Activated naive CD8-positive, alpha-beta T cell treated with anti-CD3 and anti-CD28 coated beads for 36 hours (primary cell): ENCODE results near the gene NCL. TPM values are rescaled to one million over a fixed set of nuclear protein-coding genes. Genes with fewer than 3 reads are reported as not detected.

ENCODE experiments used
- DNase-seq: peaks from one replicate; pipeline ENCODE4 v3.0.0; 2021
- H3K27ac Mint-ChIP-seq: one replicate; pipeline ENCODE4 v1.8.0; 2022; ENCODE audit warnings: mild to moderate bottlenecking, moderate library complexity, mixed read lengths
- H3K27me3 Mint-ChIP-seq: one replicate; pipeline ENCODE4 v1.8.0; 2022; ENCODE audit warnings: mild to moderate bottlenecking, mixed read lengths
- H3K36me3 Mint-ChIP-seq: one replicate; pipeline ENCODE4 v1.8.0; 2021; ENCODE audit warnings: mild to moderate bottlenecking, mixed read lengths
- H3K4me1 Mint-ChIP-seq: one replicate; pipeline ENCODE4 v1.8.0; 2021; ENCODE audit warnings: mixed read lengths
- H3K4me3 Mint-ChIP-seq: one replicate; pipeline ENCODE4 v1.8.0; 2022; ENCODE audit warnings: mild to moderate bottlenecking, moderate library complexity, mixed read lengths
- H3K9me3 Mint-ChIP-seq: one replicate; pipeline ENCODE4 v1.8.0; 2022; ENCODE audit warnings: mixed read lengths
- total RNA-seq, 2 experiments: library from RNA; stranded (reverse); gene quantifications; one replicate each; pipeline ENCODE4 v1.2.3, GENCODE V29; 2021

NCL gene
- 1,000 to 10,000 TPM; 2,049 to 2,118 TPM for total RNA-seq

DNA sequence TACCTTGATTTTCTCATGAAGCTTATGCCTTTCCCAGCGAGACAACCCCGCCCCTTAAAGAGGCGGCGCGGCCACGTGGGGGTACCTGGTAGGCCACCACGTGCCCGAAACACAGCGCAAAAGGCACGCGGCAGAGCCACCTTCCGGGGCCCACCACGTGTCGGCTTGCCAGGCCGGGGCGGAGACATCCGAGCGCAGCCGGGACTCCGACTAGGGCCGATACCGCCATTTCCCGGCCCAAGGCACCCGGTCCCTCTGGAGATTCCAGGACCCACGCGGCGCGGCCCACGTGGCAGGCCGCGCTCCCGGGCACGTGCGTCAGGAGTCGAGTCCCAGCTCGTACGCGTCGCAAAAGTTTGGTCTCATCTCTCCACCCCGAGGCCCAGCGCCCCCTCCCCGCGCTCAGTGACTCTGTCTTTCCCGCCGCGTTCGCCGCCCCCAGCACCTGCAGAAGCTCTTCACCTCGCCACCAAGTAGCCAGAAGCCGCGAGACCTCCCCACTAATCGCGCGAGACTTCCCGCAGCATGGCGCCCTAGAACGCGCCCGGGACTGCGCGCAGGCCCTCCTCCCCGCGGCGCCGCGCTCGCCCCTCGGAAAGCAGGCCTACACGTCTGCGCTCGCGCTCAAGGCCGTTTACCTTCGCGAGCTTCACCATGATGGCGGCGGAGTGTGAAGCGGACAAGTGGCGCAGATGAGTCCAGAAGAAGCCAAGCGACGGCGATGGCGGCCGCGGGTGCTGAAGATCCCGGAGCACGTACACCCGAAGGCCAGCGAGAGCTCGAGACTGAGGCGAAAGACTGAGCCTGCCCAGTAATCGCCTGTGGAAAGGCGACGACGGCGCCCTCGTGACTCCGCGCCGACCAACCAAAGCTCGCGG is at the start of gene NCL:
NCL (minus strand) TSS at position 787 of the 878 bp plus-strand sequence; CDS start at position 656, 131 bp downstream.
- DNase-seq = peak; percentile 87
- Mint-ChIP-seq H3K9me3 (no peaks in the 10 kb centered on the region), H3K36me3 (peaks cover 48% of the 10 kb centered on the region), H3K27me3 (peaks cover 15% of the 10 kb centered on the region), H3K27ac (peak within 1 kb of the TSS; percentile 99), H3K4me1 (peaks cover 37% of the 10 kb centered on the region), H3K4me3 (peak within 1 kb of the TSS; percentile 93)

DNA sequence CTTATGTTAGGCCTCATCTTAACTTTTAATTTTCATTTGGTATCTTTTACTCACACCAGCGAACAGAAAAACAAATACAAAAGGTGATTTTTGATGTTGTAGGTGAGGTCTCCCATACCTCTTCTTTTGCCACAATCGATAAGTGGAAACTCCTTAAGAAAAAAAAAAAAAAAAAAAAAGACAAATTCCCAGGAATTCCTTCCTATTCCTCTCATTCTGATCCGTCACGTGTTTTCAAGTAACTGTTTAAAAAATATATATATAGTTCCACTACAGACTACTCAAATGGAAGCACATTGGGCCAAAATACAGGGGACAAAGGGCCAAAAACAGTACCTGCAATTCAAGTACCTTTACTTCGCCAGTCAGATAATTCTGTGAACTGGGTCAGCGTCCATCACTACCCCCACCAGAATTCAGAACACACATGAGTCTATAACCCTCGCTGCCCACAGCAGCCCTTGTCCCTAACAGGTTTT is 49.5 kb upstream of the NCL start:
- Mint-ChIP-seq H3K27me3 (no peaks in the 10 kb centered on the region), H3K9me3 (no peaks in the 10 kb centered on the region), H3K4me3 (peak overlapping the region; percentile 90), H3K27ac (peak overlapping the region; percentile 96), H3K36me3 (peaks cover 7% of the 10 kb centered on the region), H3K4me1 (peaks cover 14% of the 10 kb centered on the region)
- no peak for DNase-seq

DNA sequence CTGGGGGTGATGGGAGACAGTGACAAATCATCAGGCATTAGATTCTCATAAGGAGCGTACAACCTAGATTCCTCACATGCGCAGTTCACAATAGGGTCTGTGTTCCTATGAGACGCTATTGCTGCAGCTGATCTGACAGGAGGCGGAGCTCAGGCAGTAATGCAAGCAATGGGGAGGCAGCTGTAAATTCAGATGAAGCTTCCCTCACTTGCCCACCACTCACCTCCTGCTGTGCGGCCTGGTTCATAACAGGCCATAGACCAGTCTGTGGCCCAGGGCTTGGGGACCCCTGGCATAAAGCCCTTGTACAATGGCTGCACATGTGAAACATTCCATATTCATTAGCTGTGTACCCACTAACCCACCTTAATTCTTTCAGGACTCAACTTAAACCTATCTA is 47.9 kb upstream of the NCL start:
- Mint-ChIP-seq H3K36me3 (peaks cover 11% of the 10 kb centered on the region), H3K9me3 (no peaks in the 10 kb centered on the region), H3K4me1 (peaks cover 14% of the 10 kb centered on the region), H3K4me3 (peak overlapping the region; percentile 43), H3K27me3 (no peaks in the 10 kb centered on the region), H3K27ac (no peak overlapping the region)
- DNase-seq = no peak

GRCh38 chr2:231503766-231504165 is 39.5 kb upstream of the NCL start:
- no peaks in the 10 kb centered on the region for H3K9me3 Mint-ChIP-seq
- peaks cover 19% of the 10 kb centered on the region for H3K36me3 Mint-ChIP-seq
- DNase-seq = no peak
- H3K27ac Mint-ChIP-seq = no peak overlapping the region
- no peak overlapping the region for H3K4me3 Mint-ChIP-seq
- no peaks in the 10 kb centered on the region for H3K27me3 Mint-ChIP-seq
- H3K4me1 Mint-ChIP-seq = no peaks in the 10 kb centered on the region

DNA sequence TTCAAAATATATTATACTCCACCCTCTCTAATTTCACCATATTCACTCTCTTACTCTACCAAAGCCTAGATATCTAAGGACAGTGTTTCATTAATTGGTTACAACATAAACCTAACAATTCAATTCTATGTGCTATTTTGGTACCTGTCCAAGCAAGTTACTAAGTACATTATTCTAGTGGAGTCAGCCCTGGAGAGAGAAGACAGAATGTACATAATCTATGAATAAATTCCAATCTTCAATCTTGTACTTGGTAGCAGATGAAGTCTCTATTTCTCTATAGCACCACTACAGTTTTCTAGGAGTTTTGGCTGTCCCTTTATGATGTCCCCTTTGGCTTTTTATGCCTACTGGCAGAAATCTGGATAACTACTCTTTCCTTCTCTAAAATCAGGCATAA is 38.3 kb upstream of the NCL start:
- Mint-ChIP-seq H3K27me3 (no peaks in the 10 kb centered on the region), H3K4me3 (no peak overlapping the region), H3K36me3 (peaks cover 17% of the 10 kb centered on the region), H3K27ac (no peak overlapping the region), H3K4me1 (no peaks in the 10 kb centered on the region), H3K9me3 (no peaks in the 10 kb centered on the region)
- no peak for DNase-seq

- Mint-ChIP-seq H3K4me1 (no peaks in the 10 kb centered on the region), H3K27me3 (no peaks in the 10 kb centered on the region), H3K36me3 (peaks cover 4% of the 10 kb centered on the region), H3K27ac (no peak overlapping the region), H3K9me3 (no peaks in the 10 kb centered on the region), H3K4me3 (no peak overlapping the region)
- DNase-seq = no peak
Observed at GRCh38 chr2:231497651-231498050, 33.4 kb upstream of the NCL start.

DNA sequence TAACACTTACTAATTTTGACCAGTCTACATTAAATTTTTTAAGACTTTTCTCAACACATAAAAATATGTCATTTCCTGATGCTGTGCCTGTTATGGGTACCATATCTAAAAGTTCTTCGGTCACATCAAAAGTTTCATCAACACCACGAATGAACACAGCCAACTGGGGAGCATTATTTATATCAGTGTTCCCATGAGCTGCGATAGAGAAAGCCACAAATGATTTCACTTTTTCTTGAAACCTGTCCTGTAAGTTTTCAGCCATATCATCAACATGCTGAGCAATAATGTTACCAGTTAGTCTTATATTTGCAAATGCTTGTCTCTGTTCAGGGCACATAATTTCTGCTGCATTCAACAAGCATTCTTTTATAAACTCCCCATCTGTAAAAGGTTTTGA is 30.4 kb upstream of the NCL start:
- no peaks in the 10 kb centered on the region for H3K36me3 Mint-ChIP-seq
- H3K4me1 Mint-ChIP-seq = no peaks in the 10 kb centered on the region
- H3K9me3 Mint-ChIP-seq = no peaks in the 10 kb centered on the region
- H3K4me3 Mint-ChIP-seq = no peak overlapping the region
- H3K27me3 Mint-ChIP-seq = no peaks in the 10 kb centered on the region
- H3K27ac Mint-ChIP-seq = no peak overlapping the region
- no peak for DNase-seq

DNA sequence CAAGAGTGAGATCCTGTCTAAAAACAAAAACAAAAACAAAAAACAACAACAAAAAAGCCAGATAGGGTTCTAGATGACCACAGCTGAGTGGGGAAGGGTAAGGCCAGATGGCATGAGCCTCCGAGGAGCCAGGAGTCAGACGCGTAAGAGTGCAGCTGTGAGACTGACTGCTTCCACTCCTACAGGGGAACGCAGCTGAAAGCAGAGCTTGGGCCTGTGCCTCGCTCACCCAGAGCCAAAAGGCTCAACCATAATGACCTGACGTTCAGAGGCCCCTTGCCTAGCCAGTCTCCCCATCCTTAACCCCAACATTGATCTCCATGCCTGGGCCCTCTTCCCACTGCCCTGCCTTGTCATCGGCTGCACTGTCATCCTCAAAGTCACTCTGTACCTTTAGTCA is 26.5 kb upstream of the NCL start:
- Mint-ChIP-seq H3K4me1 (no peaks in the 10 kb centered on the region), H3K27ac (no peak overlapping the region), H3K27me3 (no peaks in the 10 kb centered on the region)

DNA sequence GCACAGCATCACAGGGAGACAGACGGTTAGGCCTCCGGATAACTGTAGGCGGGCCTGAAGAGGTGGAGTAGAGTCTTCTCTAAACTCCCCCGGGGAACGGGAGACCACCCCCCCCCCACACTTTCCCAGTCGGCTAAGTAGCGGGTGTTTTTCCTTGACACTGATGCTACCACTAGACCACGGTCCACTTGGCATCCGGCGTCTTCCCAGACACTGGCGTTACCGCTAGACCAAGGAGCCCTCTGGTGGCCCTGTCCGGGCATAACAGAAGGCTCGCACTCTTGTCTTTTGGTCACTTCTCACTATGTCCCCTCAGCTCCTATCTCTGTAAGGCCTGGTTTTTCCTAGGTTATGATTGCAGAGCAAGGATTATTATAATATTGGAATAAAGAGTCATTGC is 25.7 kb upstream of the NCL start:
- Mint-ChIP-seq H3K27ac (no peak overlapping the region), H3K9me3 (no peaks in the 10 kb centered on the region), H3K36me3 (no peaks in the 10 kb centered on the region), H3K27me3 (no peaks in the 10 kb centered on the region), H3K4me3 (no peak overlapping the region), H3K4me1 (no peaks in the 10 kb centered on the region)
- DNase-seq = no peak

More for the DNA sequence above, 26.5 kb upstream of the NCL start:
- Mint-ChIP-seq H3K9me3 (no peaks in the 10 kb centered on the region), H3K36me3 (no peaks in the 10 kb centered on the region), H3K4me3 (no peak overlapping the region)
- DNase-seq = no peak

DNA sequence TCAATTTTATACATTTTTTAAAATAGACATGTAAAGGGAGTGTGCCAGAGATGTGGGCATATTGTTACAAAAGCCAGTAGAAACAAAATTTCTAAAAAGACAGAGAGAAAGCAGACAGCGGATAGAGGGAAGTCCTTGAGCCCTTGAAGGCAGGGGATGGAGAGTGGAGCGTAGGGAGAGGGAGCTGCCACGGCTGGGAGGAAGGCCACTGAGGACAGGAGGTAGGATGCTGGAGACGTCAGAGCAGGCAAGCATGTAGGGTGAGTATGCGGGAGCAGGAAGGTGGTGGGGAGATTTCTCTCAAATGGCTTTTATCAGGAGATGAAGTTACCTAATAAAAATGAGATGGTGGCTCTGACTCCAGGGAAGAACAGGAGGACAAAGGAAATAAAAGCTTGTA is 24.0 kb upstream of the NCL start:
- H3K27me3 Mint-ChIP-seq = no peaks in the 10 kb centered on the region
- H3K4me3 Mint-ChIP-seq = no peak overlapping the region
- H3K27ac Mint-ChIP-seq = no peak overlapping the region
- no peak for DNase-seq
- H3K36me3 Mint-ChIP-seq = peaks cover 3% of the 10 kb centered on the region
- H3K4me1 Mint-ChIP-seq = no peaks in the 10 kb centered on the region
- H3K9me3 Mint-ChIP-seq = no peaks in the 10 kb centered on the region

DNA sequence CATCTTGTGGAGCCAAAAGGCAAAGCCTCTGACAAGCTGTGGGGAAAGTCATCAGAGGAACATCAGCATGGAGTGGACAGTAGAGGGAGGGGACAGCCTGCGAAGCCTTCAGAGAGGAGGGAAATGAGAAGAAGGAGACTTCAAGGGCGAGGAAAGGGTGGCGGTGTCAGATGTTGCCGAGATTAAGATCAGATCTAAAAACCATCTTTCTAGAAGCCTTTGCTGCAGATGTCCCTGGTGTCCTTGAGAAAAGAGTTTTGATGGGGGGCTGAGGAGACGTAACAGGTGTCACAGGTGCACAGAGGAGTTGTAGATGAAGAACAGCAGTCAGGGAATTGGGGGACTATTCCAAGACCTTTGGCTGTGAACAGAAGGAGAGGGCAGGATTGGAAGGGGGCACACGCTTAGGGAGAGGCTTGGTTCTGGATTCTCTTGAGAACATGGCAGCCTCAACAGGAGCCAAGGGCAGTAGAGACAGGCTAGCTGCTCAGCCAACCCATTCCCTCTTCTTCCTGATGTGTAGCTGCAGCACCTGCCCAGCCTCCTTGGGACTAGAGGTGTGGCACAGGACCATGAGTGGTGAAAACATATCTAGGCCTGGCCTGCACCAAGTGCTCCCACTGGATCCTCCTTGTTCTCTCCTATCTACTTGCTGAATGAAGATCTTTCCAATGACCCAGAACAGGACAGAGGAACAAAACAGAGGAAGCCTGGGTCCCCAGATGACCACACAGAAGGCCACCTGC is 22.7 kb upstream of the NCL start:
- peaks cover under 1% of the 10 kb centered on the region for H3K4me1 Mint-ChIP-seq
- H3K4me3 Mint-ChIP-seq = no peak overlapping the region
- H3K9me3 Mint-ChIP-seq = no peaks in the 10 kb centered on the region
- no peak overlapping the region for H3K27ac Mint-ChIP-seq
- no peak for DNase-seq
- peaks cover 6% of the 10 kb centered on the region for H3K36me3 Mint-ChIP-seq
- no peaks in the 10 kb centered on the region for H3K27me3 Mint-ChIP-seq

DNA sequence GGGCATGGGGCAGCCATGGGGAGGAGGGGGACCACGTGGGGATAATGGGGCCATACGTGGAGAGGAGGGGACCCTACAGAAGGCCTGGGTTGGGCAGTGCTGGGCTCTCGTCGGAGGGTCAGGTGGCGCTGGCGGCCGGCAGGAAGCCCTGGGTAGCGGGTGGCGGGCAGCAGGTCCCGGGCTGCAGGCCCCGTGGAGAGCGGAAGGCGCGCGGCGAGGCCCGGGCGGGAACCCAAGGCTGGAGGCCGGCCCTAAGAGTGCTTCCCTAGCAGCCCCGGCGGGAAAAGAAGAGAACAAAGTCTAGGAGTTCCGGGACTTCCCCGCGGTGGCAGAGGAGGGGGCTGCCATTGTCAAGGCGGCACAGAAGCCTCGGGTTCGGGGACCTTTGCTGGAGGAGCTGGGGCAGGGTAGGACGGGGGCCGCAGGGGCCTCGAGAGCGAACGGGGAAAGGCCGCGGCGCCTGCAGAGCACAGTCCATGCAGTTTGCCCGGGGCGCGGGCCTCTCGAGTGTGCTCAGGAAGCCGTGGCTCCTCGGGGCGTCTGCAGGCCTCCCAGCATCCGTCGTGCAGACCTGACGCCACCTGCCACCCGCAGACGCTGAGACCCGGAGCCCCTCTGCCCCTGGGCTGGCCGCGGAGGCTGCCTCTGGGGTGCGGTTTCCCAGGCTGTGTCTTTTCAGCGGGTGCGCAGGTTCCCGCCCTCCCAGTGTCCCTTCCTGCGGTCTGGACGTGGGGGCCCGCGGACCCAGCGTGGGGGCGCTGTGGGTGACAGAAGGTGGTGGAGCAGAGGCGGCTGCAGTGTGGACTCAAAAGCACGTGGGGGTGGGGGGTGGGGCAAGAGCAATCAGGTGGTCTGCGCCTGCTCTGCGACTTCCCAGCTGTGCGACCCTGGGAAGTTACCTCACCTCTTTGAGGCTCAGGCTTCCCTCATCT is 19.4 kb upstream of the NCL start:
- peaks cover 8% of the 10 kb centered on the region for H3K4me1 Mint-ChIP-seq
- no peaks in the 10 kb centered on the region for H3K9me3 Mint-ChIP-seq
- peak; percentile 53 for DNase-seq
- no peaks in the 10 kb centered on the region for H3K27me3 Mint-ChIP-seq
- H3K4me3 Mint-ChIP-seq = peak overlapping the region; percentile 84
- peak overlapping the region; percentile 91 for H3K27ac Mint-ChIP-seq
- peaks cover 6% of the 10 kb centered on the region for H3K36me3 Mint-ChIP-seq

DNA sequence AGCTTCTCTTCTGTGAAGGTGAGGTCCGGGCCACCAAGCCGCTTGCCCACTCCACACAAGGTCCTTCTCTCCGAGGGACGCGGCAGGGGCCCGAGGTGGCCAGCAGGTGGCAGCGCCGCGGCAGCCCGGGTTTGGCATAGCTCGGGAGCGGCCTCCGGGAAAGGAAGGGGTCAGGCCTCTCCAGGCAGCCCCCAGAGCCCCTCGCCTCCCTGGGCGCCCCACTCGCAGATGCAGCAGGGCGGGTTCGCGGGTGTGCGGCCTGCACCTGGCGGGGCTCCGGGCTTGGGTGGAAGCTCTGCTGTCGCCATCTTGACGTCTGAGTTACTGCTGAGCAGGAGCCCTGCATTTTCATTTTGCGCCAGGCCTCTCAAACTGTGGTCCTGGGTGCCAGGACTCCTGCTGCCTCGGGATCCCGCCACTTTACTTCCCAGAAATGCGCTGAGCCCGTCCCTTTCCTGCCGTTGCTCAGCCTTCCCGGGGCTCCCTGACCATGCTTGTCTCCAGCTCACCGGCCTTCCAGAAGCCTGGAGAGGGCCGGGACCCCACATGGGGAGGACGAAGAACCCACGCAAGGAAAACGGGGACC is 18.6 kb upstream of the NCL start:
- Mint-ChIP-seq H3K9me3 (no peaks in the 10 kb centered on the region), H3K27ac (peak overlapping the region; percentile 91), H3K27me3 (no peaks in the 10 kb centered on the region), H3K4me1 (peaks cover 8% of the 10 kb centered on the region), H3K4me3 (peak overlapping the region; percentile 84), H3K36me3 (peaks cover 6% of the 10 kb centered on the region)
- DNase-seq = peak; percentile 79

DNA sequence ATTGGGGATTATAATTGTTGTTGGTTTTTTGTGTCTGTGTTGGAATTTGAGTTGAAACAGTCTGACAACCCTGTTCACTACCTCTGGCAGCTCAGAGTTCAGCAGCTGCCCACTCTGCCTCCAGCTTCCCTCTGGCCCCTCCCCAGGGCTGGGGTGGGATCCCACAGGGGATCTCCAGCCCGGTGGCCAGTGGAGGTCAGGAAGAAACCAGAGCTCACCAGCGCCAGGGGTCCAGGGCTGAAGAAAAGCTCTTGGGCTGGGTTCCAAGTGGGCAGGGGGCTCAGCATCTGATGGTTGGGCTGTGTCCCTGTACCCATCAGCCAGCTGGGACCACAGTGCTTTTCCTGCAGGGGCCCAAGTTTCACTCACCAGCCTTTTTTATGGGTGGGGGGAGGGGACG is 16.5 kb upstream of the NCL start:
- H3K36me3 Mint-ChIP-seq = peaks cover 6% of the 10 kb centered on the region
- no peaks in the 10 kb centered on the region for H3K9me3 Mint-ChIP-seq
- H3K27ac Mint-ChIP-seq = no peak overlapping the region
- peaks cover 8% of the 10 kb centered on the region for H3K4me1 Mint-ChIP-seq
- no peaks in the 10 kb centered on the region for H3K27me3 Mint-ChIP-seq
- H3K4me3 Mint-ChIP-seq = no peak overlapping the region
- no peak for DNase-seq
